K562 (cell line): ENCODE results near the gene TRAF3IP3. TPM values are rescaled to one million over a fixed set of nuclear protein-coding genes. Genes with fewer than 3 reads are reported as not detected.
A peak's percentile ranks its signal among the peaks of the same experiment; 100 is the strongest.

Experiments used
- DNMT1 ChIP-seq: fragments of 450-650 bp; IDR thresholded peaks from 2 replicates; pipeline ENCODE4 v1.6.1; 2016; ENCODE audit warnings: antibody characterized with exemption, mild to moderate bottlenecking
- E2F6 ChIP-seq, 2 experiments: IDR thresholded peaks; 2 replicates each; pipeline ENCODE4 v1.6.1; 2011; ENCODE audit warnings: borderline replicate concordance in 1 of 2, control low read depth in 1 of 2, low read depth in 1 of 2, low read length in 1 of 2, mild to moderate bottlenecking in 1 of 2, mixed read lengths in 1 of 2, moderate library complexity in 1 of 2; ENCODE audit not compliant: insufficient read depth in 1 of 2, insufficient read length in 1 of 2, poor library complexity in 1 of 2, severe bottlenecking in 1 of 2; ENCODE audit errors: extremely low read depth in 1 of 2
- FOXM1 ChIP-seq, 2 experiments: fragments of 450-650 bp in 1 of 2; sonication (generic) in 1 of 2; formaldehyde crosslinking in 1 of 2; IDR thresholded peaks; 2 replicates each; pipeline versions ENCODE4 v1.6.1 to v1.9.0; 2017 to 2022; ENCODE audit warnings: low read depth in 2 of 2, mild to moderate bottlenecking in 2 of 2, missing genetic modification reagents in 1 of 2, moderate library complexity in 1 of 2
- GTF2F1 ChIP-seq: IDR thresholded peaks from 2 replicates; pipeline ENCODE4 v1.6.1; 2011; ENCODE audit warnings: low read depth, low read length, improper control_type of control experiment
- KLF10 ChIP-seq: fragments of 250-450 bp; sonication (Bioruptor Pico); IDR thresholded peaks from 2 replicates; pipeline ENCODE4 v1.6.1; 2021; ENCODE audit warnings: matching md5 sums
- SAP30 ChIP-seq: fragments of 200-600 bp; sonication (generic); IDR thresholded peaks from 2 replicates; pipeline ENCODE4 v1.6.1; 2012; ENCODE audit warnings: borderline replicate concordance, low read depth, mild to moderate bottlenecking, moderate library complexity, low read length, control low read depth, inconsistent platforms; ENCODE audit not compliant: insufficient read depth, poor library complexity, severe bottlenecking
- SNRNP70 ChIP-seq: fragments of 200-400 bp; formaldehyde crosslinking; optimal IDR thresholded peaks from 2 replicates; pipeline ENCODE3; 2017; ENCODE audit warnings: low read depth, low read length
- TAF9B ChIP-seq: fragments of 450-650 bp; IDR thresholded peaks from 2 replicates; pipeline ENCODE4 v1.6.1; 2018; ENCODE audit warnings: mild to moderate bottlenecking; ENCODE audit not compliant: partially characterized antibody
- TAL1 ChIP-seq: fragments of 450-650 bp; IDR thresholded peaks from 2 replicates; pipeline ENCODE4 v1.6.1; 2016; ENCODE audit warnings: mild to moderate bottlenecking
- TGIF2 ChIP-seq: sonication (generic); formaldehyde crosslinking; IDR thresholded peaks from 2 replicates; pipeline ENCODE4 v1.8.1; 2022; ENCODE audit warnings: mild to moderate bottlenecking, missing genetic modification reagents, moderate library complexity
- ZC3H8 ChIP-seq: fragments of 450-650 bp; IDR thresholded peaks from 2 replicates; pipeline ENCODE4 v1.6.1; 2017
- ZNF354B ChIP-seq: fragments of 250-450 bp; sonication (Bioruptor Pico); IDR thresholded peaks from 2 replicates; pipeline ENCODE4 v1.4.0; 2020
- ZNF561 ChIP-seq: fragments of 450-650 bp; formaldehyde crosslinking; conservative IDR thresholded peaks from 2 replicates; pipeline ENCODE4 v1.4.0; 2020; ENCODE audit warnings: mild to moderate bottlenecking, moderate library complexity
- polyA plus RNA-seq, 8 experiments: library from polyadenylated mRNA; depleted of rRNA in 4 of 8; stranded (reverse) in 5 of 8; unstranded in 3 of 8; fragments of >200 nt; fragmentation: Nextera tagmentation in 2 of 8; fragmentation: Illumina TruSeq in 1 of 8; extraction: Ambion mirVana in 2 of 8; extraction: Trizol in 1 of 8; gene quantifications; 2 replicates each; pipeline versions ENCODE4 v1.2.1 to v1.2.3, GENCODE V29; 2011 to 2014; ENCODE audit warnings: inconsistent platforms in 1 of 8, missing spikeins in 1 of 8
- total RNA-seq, 7 experiments: library from RNA; depleted of rRNA in 6 of 7; stranded (reverse); fragments of >200 nt in 6 of 7; fragmentation: Illumina TruSeq in 2 of 7; extraction: Trizol in 2 of 7; gene quantifications; 2 replicates each; pipeline versions ENCODE4 v1.2.1 to v1.2.3, GENCODE V29; 2011 to 2021; ENCODE audit warnings: low replicate concordance in 1 of 7
- TF ChIP-seq, protein P1 (sequence below), 2 experiments: fragments of 450-650 bp; IDR thresholded peaks; 2 replicates each; pipeline ENCODE4 v1.6.1; 2016; ENCODE audit warnings: mild to moderate bottlenecking in 2 of 2, borderline replicate concordance in 1 of 2, low read depth in 1 of 2, moderate library complexity in 1 of 2
- TF ChIP-seq, protein P2 (sequence below): sonication (generic); formaldehyde crosslinking; IDR thresholded peaks from 2 replicates; pipeline ENCODE4 v1.8.0; 2022; ENCODE audit warnings: missing genetic modification reagents, mild to moderate bottlenecking, borderline replicate concordance

The TRAF3IP3 gene
- total and polyA plus RNA-seq, 9 of the 15 experiments (the other 6 are each of a cell fraction or from before 2014, with no cell fraction given) = 0.06 to 1.1 (median 0.31) TPM

DNA sequence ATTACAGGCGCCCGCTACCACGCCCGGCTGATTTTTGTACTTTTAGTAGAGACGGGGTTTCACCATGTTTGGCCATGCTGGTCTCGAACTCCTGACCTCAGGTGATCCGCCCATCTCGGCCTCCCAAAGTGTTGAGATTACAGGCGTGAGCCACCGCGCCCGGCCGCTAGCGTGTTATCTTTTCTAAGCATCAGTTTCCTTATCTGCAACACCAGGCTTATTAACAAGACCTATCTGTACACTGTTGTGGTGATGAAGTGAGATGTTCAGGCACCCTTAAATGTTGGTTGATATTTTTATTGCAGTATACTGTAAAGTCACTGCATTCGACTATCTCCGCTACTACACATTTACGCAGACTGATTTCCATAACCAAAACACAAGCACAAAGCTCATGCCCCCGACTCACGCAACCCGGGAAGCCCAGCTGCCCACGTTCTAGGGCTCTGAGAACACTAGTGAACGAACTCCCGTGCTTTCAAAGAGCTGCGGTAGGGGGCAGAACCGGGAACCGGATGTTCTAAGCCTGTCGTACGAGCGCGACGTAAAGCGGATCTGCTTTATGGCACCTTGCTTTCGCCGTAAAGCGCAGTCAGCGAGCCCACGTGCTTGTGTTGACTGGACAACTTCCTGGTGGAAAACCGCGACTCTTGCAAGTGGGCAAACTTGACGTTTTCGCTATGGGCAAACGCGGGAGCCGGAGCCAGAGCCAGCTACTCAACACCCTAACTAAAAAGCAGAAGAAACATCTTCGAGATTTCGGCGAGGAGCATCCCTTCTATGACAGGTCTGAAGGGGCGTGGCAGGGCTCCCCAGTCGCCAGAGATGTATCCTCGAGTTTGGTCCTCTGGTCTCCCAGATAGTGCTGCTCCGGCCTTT is 71.8 kb downstream of the TRAF3IP3 start, which contains the start of gene UTP25 (continued):
- TF ChIP-seq, protein P1, sequence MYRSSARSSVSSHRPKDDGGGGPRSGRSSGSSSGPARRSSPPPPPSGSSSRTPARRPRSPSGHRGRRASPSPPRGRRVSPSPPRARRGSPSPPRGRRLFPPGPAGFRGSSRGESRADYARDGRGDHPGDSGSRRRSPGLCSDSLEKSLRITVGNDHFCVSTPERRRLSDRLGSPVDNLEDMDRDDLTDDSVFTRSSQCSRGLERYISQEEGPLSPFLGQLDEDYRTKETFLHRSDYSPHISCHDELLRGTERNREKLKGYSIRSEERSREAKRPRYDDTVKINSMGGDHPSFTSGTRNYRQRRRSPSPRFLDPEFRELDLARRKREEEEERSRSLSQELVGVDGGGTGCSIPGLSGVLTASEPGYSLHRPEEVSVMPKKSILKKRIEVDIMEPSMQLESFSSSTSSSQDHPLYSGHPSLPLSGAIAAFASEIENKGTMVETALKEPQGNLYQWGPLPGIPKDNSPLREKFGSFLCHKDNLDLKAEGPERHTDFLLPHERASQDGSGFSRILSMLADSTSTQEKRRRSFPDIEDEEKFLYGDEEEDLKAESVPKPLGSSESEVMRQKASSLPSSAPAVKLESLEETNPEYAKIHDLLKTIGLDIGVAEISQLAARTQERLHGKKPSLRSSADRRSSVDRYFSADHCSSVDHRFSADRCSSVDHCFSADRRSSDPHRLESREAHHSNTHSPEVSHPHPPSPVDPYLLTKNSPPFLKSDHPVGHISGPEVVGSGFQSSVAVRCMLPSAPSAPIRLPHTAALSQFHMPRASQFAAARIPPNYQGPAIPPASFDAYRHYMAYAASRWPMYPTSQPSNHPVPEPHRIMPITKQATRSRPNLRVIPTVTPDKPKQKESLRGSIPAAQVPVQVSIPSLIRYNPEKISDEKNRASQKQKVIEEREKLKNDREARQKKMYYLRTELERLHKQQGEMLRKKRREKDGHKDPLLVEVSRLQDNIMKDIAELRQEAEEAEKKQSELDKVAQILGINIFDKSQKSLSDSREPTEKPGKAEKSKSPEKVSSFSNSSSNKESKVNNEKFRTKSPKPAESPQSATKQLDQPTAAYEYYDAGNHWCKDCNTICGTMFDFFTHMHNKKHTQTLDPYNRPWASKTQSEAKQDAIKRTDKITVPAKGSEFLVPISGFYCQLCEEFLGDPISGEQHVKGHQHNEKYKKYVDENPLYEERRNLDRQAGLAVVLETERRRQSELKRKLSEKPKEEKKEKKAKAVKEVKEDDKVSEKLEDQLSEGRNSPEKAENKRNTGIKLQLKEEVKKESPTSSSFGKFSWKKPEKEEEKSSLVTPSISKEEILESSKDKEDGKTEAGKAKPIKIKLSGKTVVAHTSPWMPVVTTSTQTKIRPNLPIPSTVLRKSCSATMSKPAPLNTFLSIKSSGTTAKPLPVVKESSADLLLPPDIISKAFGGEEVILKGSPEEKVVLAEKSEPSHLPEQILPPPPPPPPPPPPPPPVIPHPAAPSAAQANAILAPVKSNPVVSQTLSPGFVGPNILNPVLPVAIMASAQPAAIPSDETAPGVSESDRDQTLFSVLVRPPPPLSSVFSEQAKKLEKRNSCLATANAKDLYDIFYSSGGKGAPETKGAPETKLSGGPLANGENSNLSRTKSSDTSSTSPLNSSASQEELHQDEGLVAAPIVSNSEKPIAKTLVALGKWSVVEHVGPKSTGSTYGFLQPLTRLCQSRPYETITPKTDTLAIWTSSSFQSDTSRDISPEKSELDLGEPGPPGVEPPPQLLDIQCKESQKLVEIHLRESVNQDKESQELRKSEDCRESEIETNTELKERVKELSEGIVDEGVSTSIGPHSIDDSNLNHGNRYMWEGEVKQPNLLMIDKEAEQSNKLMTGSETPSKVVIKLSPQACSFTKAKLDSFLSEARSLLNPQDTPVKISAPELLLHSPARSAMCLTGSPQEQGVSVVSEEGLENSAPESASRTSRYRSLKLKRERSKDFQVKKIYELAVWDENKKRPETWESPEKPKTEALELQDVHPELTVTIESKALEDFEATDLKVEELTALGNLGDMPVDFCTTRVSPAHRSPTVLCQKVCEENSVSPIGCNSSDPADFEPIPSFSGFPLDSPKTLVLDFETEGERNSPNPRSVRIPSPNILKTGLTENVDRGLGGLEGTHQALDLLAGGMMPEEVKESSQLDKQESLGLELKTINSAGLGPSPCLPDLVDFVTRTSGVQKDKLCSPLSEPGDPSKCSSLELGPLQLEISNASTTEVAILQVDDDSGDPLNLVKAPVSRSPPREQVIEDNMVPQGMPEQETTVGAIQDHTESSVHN (IDR thresholded peaks at IDR 0.05; ENCODE audit: borderline replicate concordance in 1 of 2, low read depth in 1 of 2) = peak in 1 of 2 experiments; percentile 51; a peak in 1 of 4 replicates
- no peak for TF ChIP-seq ZNF561 (CRISPR knock-in tag)
- peak; percentile 77 for TF ChIP-seq FOXM1 (IDR thresholded peaks at IDR 0.05; ENCODE audit: low read depth)
- TF ChIP-seq FOXM1 (CRISPR knock-in tag; IDR thresholded peaks at IDR 0.05; ENCODE audit: low read depth) = peak; percentile 74; the same call in 1 of the 2 replicates
- peak; percentile 84 for TF ChIP-seq TAL1
- TF ChIP-seq TGIF2 (CRISPR knock-in tag) = peak; percentile 98; the same call in 1 of the 2 replicates
- no peak for TF ChIP-seq ZC3H8
- no peak for TF ChIP-seq KLF10 (CRISPR knock-in tag)
- TF ChIP-seq ZNF354B (CRISPR knock-in tag) = no peak
- TF ChIP-seq E2F6 (IDR thresholded peaks at IDR 0.05; ENCODE audit: borderline replicate concordance in 1 of 2, extremely low read depth in 1 of 2, insufficient read depth in 1 of 2, insufficient read length in 1 of 2, low read depth in 1 of 2, low read length in 1 of 2, poor library complexity in 1 of 2, severe bottlenecking in 1 of 2) = peak; percentile 61 to 66
- no peak for TF ChIP-seq DNMT1
- peak; percentile 100 for TF ChIP-seq SAP30
- TF ChIP-seq GTF2F1 = no peak
- peak; percentile 53 for TF ChIP-seq TAF9B
- TF ChIP-seq, protein P2, sequence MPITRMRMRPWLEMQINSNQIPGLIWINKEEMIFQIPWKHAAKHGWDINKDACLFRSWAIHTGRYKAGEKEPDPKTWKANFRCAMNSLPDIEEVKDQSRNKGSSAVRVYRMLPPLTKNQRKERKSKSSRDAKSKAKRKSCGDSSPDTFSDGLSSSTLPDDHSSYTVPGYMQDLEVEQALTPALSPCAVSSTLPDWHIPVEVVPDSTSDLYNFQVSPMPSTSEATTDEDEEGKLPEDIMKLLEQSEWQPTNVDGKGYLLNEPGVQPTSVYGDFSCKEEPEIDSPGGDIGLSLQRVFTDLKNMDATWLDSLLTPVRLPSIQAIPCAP (CRISPR knock-in tag) = no peak
- no peak for TF ChIP-seq SNRNP70
